ENCODE measurements around the gene ZNF217. TPM values are rescaled to one million over a fixed set of nuclear protein-coding genes. Genes with fewer than 3 reads are reported as not detected.
A peak's percentile ranks its signal among the peaks of the same experiment; 100 is the strongest.

ZNF217 gene
- total and polyA plus RNA-seq, 2 of the 8 experiments (the other 6 are each of a cell fraction or from before 2014, with no cell fraction given), result 15.3 to 87.9 TPM

GRCh38 chr20:53598140-53599043 is 4.8 kb upstream of the ZNF217 start:
- no peak overlapping the region for H4K91ac ChIP-seq (replicated peaks; ENCODE audit: insufficient read length, low read length)
- no peak overlapping the region for H3K9ac ChIP-seq (replicated peaks in 1 of 4; ENCODE audit: extremely low read depth in 1 of 4, low read depth in 3 of 4, low read length in 3 of 4)
- no peak overlapping the region for H3K56ac ChIP-seq (replicated peaks; ENCODE audit: insufficient read length, low read depth, low read length)
- no peaks in the 10 kb centered on the region for H3K9me3 ChIP-seq (ENCODE audit: insufficient read depth in 2 of 2, low read depth in 1 of 2, low read length in 1 of 2)
- H2BK120ac ChIP-seq (replicated peaks; ENCODE audit: low read depth, low read length), result no peak overlapping the region
- no peak overlapping the region for H3K27ac ChIP-seq (ENCODE audit: low read depth, low read length)
- H3K18ac ChIP-seq (ENCODE audit: extremely low read depth, low read length), result no peak overlapping the region; the same call in 1 of the 2 replicates
- no peak overlapping the region for H4K8ac ChIP-seq (ENCODE audit: extremely low read depth, insufficient read depth, low read length)
- peak overlapping the region; percentile 90; the same call in 1 of the 2 replicates for H2BK20ac ChIP-seq (ENCODE audit: low read length)
- 92% methylated on average over 9 of the region's 9 CpGs; no CpG with 5 or more reads in 1 of the 2 experiments for WGBS, 2 experiments (ENCODE audit: extremely low coverage in 1 of 2, insufficient coverage in 1 of 2, insufficient read length in 1 of 2, insufficient replicate concordance in 2 of 2, low coverage in 1 of 2, low lambda C conversion rate in 2 of 2, missing lambda C conversion rate in 1 of 2)
- H2BK5ac ChIP-seq (ENCODE audit: low read depth, low read length), result peak overlapping the region; percentile 84
- no peak overlapping the region for H3K23ac ChIP-seq (ENCODE audit: insufficient read length)
- H2BK15ac ChIP-seq (ENCODE audit: low read length), result peak overlapping the region; percentile 95; the same call in 1 of the 2 replicates
- POLR2A ChIA-PET (ENCODE audit: partially characterized antibody), result interaction anchor here (1.3 kb wide), 1 partner anchor 140 kb away, joined by 3 read pairs; no protein-coding TSS in a partner anchor
- H4K5ac ChIP-seq (ENCODE audit: insufficient read length, low read depth, low read length), result no peak overlapping the region
- H2BK12ac ChIP-seq (ENCODE audit: low read depth, low read length), result peak overlapping the region; percentile 77
- no peaks in the 10 kb centered on the region for H3K23me2 ChIP-seq (ENCODE audit: low read depth, low read length)
- no peaks in the 10 kb centered on the region for H4K20me1 ChIP-seq (replicated peaks in 1 of 2; ENCODE audit: control insufficient read depth in 1 of 2, insufficient read depth in 2 of 2, low read length in 2 of 2)
- H2AFZ ChIP-seq (ENCODE audit: low read length), result no peak overlapping the region
- H3K4me1 ChIP-seq (replicated peaks in 1 of 4; ENCODE audit: control insufficient read depth in 3 of 4, insufficient read depth in 4 of 4, low read length in 3 of 4), result peaks cover 3 to 19% (median 10%) of the 10 kb centered on the region in 4 experiments
- no peaks in the 10 kb centered on the region for H3K36me3 ChIP-seq (ENCODE audit: control insufficient read depth in 2 of 4, insufficient read depth in 4 of 4, low read length in 3 of 4)
- H3K27me3 ChIP-seq (replicated peaks in 1 of 4; ENCODE audit: control insufficient read depth in 3 of 4, extremely low read depth in 1 of 4, insufficient read depth in 3 of 4, low read length in 3 of 4), result no peaks in the 10 kb centered on the region
- CTCF ChIA-PET (ENCODE audit: partially characterized antibody), result interaction anchor here (0.6 to 1.5 kb wide), 3 partner anchors 24 to 317 kb away, joined by 3 to 4 read pairs (median 3); no protein-coding TSS in a partner anchor
- no peaks in the 10 kb centered on the region for H3K79me2 ChIP-seq (ENCODE audit: control insufficient read depth in 1 of 2, insufficient read depth in 2 of 2, low read length in 2 of 2)
- DNase-seq (ENCODE audit: low read depth in 1 of 2, low spot score in 2 of 2), result peak in 1 of 2 experiments; percentile 40
- H3K79me1 ChIP-seq (ENCODE audit: low read depth, low read length), result no peaks in the 10 kb centered on the region
- no peak overlapping the region for H3K4me3 ChIP-seq (ENCODE audit: extremely low read depth in 1 of 4, insufficient read depth in 2 of 4, low read depth in 3 of 4, low read length in 4 of 4)
- H3K4ac ChIP-seq (replicated peaks; ENCODE audit: insufficient read length, low read depth, low read length), result no peak overlapping the region
- no peak for FAIRE-seq
- peak overlapping the region; percentile 84; the same call in 1 of the 2 replicates for H2AK5ac ChIP-seq (ENCODE audit: low read depth, low read length)
- no peak overlapping the region for H3K4me2 ChIP-seq (ENCODE audit: insufficient read depth in 1 of 2, low read depth in 2 of 2, low read length in 2 of 2)
- H3K14ac ChIP-seq (ENCODE audit: insufficient read length), result no peak overlapping the region
- no peak for TF ChIP-seq RXRA (IDR thresholded peaks at IDR 0.05; ENCODE audit: insufficient read depth, low read depth, low read length)
- TF ChIP-seq JUN (IDR thresholded peaks at IDR 0.05; ENCODE audit: low read depth, low read length), result no peak
- TF ChIP-seq HDAC6 (IDR thresholded peaks at IDR 0.05; ENCODE audit: low read depth, low read length), result no peak
- no peak for TF ChIP-seq POLR2AphosphoS5 (IDR thresholded peaks at IDR 0.05; ENCODE audit: low read depth, low read length)
- TF ChIP-seq, protein P1, sequence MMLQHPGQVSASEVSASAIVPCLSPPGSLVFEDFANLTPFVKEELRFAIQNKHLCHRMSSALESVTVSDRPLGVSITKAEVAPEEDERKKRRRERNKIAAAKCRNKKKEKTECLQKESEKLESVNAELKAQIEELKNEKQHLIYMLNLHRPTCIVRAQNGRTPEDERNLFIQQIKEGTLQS (IDR thresholded peaks at IDR 0.05; ENCODE audit: insufficient read depth, low read depth, low read length), result no peak
- TF ChIP-seq GTF2F1 (IDR thresholded peaks at IDR 0.05; ENCODE audit: borderline replicate concordance, low read depth, low read length), result no peak
- no peak for TF ChIP-seq KDM4A (IDR thresholded peaks at IDR 0.05; ENCODE audit: low read depth, low read length, severe bottlenecking)
- TF ChIP-seq CBX5 (IDR thresholded peaks at IDR 0.05; ENCODE audit: low read depth, low read length), result no peak
- TF ChIP-seq RFX5 (IDR thresholded peaks at IDR 0.05; ENCODE audit: borderline replicate concordance, low read depth, low read length), result no peak
- TF ChIP-seq TBP (IDR thresholded peaks at IDR 0.05; ENCODE audit: low read depth, low read length), result no peak

All from H1 (cell line).